Pancreas (tissue), 10 donors: ENCODE data around the gene KRT23. TPM values are rescaled to one million over a fixed set of nuclear protein-coding genes. Genes with fewer than 3 reads are reported as not detected.

ENCODE experiments used
- ATAC-seq, 4 donors: fragments of 200-7000 bp; cut with Tn5 transposase; one replicate each; pipeline versions ENCODE4 v1.8.0 to v1.9.1; 2020; ENCODE audit warnings: mild to moderate bottlenecking in 4 of 4, moderate library complexity in 4 of 4
- DNase-seq, 6 donors: peaks; one replicate each; pipeline ENCODE4 v3.0.0-alpha.2; 2020
- FAIRE-seq: peaks from 2 replicates; lab custom pipeline; 2012; peaks lifted over from hg19 to GRCh38; lab: Jason Lieb, UNC
- H3K27ac ChIP-seq, 4 donors: fragments of 200-600 bp; sonication (generic); 1 replicate in 3 of 4; 2 replicates in 1 of 4; pipeline versions ENCODE4 v1.5.0 to v1.8.0; 2020
- H3K27me3 ChIP-seq, 4 donors: fragments of 200-600 bp; one replicate each; pipeline ENCODE4 v1.8.0; 2021
- H3K36me3 ChIP-seq, 3 donors: fragments of 200-600 bp; sonication (generic) in 1 of 3; one replicate each; pipeline versions ENCODE4 v1.5.0 to v1.8.0; 2020 to 2021
- H3K4me1 ChIP-seq, 3 donors: fragments of 200-600 bp; one replicate each; pipeline ENCODE4 v1.8.0; 2021
- H3K4me3 ChIP-seq, 4 donors: fragments of 200-600 bp; sonication (generic) in 2 of 4; one replicate each; pipeline versions ENCODE4 v1.5.0 to v1.8.0; 2020 to 2021
- H3K9me3 ChIP-seq, 4 donors: fragments of 200-600 bp; one replicate each; pipeline ENCODE4 v1.8.0; 2021
- WGBS, 2 donors: extraction: QIAGEN DNeasy Blood & Tissue Kit; methylation state at CpG; one replicate each; pipeline ENCODE4 v1.1.7; 2013; 5-methylcytosine and 5-hydroxymethylcytosine counted together
- intact Hi-C, 3 donors: fragments of 100-400 bp; cut with DNase I; formaldehyde crosslinking; loops; one replicate each; pipeline versions ENCODE4 v1.11.1 to v1.14.2; 2022
- polyA plus RNA-seq, 2 donors: library from polyadenylated mRNA; stranded (reverse); fragments of 200-250 nt; gene quantifications; one replicate each; pipeline ENCODE4 v1.2.3, GENCODE V29; 2013
- total RNA-seq, 6 donors: library from RNA; stranded (reverse); fragmentation: NEBNext Ultra II Directional in 4 of 6; extraction: Animal tissue kit (Norgen Biotek cat#: 25700) in 4 of 6; gene quantifications; one replicate each; pipeline versions ENCODE4 v1.2.1 to v1.2.4, GENCODE V29; 2021 to 2023
- TF ChIP-seq, protein P1 (sequence below), 4 donors: fragments of 200-600 bp; sonication (generic) in 3 of 4; IDR thresholded peaks; one replicate each; pipeline versions ENCODE4 v1.5.0 to v1.8.0; 2021; ENCODE audit warnings: antibody characterized with exemption in 4 of 4
- donor health status: healthy with polysubstance abuse.
- donor health status: DM: no; HTN: no; CAD: no; lungs with moderate emphysema.
- donor health status: DM: no; HTN: no; CAD: no.
- donor health status: control.
- donor health status: control.
- donor health status: Bipolar disorder and iron deficiency.
- donor health status: DM: yes; HTN: yes; CAD: no.
- donor health status: DM: no; HTN: no; CAD: no.
- donor health status: DM: no; HTN: no; CAD: no.
- donor health status: DM: yes; HTN: yes; CAD: no.

KRT23 gene
- total and polyA plus RNA-seq, 8 donors: 0.59 to 17.7 (median 1.1) TPM

DNA sequence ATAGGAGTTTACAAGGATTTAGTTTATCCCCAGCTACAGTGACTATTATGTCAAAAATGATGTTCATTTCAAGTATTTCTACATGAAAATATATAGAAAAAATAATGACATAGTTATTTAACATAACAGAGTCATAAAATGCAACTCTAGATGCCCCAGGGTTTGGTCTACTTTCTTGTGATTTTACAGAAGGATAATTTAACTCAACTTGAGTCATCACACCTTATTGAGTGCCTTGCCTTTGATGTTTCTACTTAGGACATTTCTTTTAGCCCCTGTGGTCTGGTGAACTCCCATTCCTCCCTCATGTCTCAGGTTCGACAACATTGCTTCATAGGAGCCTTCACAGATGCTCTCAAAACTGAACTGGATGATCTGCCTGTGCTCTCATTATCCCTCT lies 54.4 kb downstream of the KRT23 start:
- no peak for DNase-seq
- Histone ChIP-seq H3K36me3 (no peaks in the 10 kb centered on the region), H3K27me3 (no peaks in the 10 kb centered on the region), H3K4me1 (no peaks in the 10 kb centered on the region), H3K27ac (no peak overlapping the region), H3K9me3 (no peaks in the 10 kb centered on the region), H3K4me3 (no peak overlapping the region)
- WGBS, 2 donors: 47 to 85% methylated on average over 1 of the region's 1 CpG
- TF ChIP-seq, protein P1, sequence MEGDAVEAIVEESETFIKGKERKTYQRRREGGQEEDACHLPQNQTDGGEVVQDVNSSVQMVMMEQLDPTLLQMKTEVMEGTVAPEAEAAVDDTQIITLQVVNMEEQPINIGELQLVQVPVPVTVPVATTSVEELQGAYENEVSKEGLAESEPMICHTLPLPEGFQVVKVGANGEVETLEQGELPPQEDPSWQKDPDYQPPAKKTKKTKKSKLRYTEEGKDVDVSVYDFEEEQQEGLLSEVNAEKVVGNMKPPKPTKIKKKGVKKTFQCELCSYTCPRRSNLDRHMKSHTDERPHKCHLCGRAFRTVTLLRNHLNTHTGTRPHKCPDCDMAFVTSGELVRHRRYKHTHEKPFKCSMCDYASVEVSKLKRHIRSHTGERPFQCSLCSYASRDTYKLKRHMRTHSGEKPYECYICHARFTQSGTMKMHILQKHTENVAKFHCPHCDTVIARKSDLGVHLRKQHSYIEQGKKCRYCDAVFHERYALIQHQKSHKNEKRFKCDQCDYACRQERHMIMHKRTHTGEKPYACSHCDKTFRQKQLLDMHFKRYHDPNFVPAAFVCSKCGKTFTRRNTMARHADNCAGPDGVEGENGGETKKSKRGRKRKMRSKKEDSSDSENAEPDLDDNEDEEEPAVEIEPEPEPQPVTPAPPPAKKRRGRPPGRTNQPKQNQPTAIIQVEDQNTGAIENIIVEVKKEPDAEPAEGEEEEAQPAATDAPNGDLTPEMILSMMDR (IDR thresholded peaks at IDR 0.05): no peak
- intact Hi-C loops: no loop called here
- no peak for ATAC-seq
- FAIRE-seq: no peak

GRCh38 chr17:40879026-40879425 lies 58.4 kb downstream of the KRT23 start:
- H3K4me1 ChIP-seq: no peaks in the 10 kb centered on the region
- H3K27me3 ChIP-seq: no peaks in the 10 kb centered on the region
- TF ChIP-seq, protein P1 (IDR thresholded peaks at IDR 0.05): no peak
- no peak for DNase-seq
- FAIRE-seq: no peak
- intact Hi-C loops: no loop called here
- no peak overlapping the region for H3K27ac ChIP-seq
- H3K4me3 ChIP-seq: no peak overlapping the region
- no peak for ATAC-seq
- no peaks in the 10 kb centered on the region for H3K9me3 ChIP-seq
- H3K36me3 ChIP-seq: no peaks in the 10 kb centered on the region
- WGBS, 2 donors: 82 to 83% methylated on average over 1 of the region's 1 CpG

DNA sequence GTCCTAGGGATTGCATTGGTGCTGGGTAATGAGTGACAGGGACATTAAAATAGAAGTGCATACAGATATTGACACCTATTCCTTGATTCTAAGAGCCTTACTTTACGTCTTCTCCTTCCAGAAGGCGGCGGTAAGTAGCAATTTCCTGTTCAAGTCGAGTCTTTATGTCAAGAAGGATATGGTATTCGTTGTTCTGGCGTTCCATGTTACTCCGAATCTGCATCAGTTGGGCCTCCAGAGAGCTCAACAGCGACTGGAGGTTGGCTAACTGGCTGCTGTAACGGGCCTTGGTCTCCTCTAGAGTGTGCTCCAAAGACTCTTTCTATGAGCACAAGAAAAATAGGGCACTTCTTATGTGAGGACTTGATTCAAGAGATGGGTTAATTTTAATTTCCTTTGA lies 59.4 kb downstream of the KRT23 start:
- no peak for FAIRE-seq

DNA sequence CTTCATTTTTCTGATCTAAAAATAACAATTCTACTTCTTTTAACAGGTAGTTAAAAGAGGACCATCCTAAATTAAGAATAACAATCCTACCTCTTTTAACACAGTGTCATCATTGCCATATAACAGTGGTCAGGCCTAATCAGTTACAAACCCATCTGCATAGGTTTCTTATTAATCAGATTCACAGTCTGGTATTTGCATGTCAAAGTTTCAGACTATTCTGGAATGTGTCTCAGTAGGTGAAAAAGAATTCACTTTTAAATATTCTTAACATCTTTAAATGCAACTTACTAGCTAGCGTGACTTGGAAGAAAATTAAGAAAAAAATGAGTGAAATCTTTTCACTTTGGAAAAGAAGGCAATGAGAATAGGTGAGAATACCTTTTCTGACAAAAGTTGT lies 63.6 kb downstream of the KRT23 start:
- H3K27me3 ChIP-seq: no peaks in the 10 kb centered on the region
- H3K27ac ChIP-seq: no peak overlapping the region
- H3K4me1 ChIP-seq: no peaks in the 10 kb centered on the region
- FAIRE-seq: no peak
- no peak for ATAC-seq
- intact Hi-C loops: no loop called here
- DNase-seq: no peak
- H3K4me3 ChIP-seq: no peak overlapping the region
- H3K36me3 ChIP-seq: no peaks in the 10 kb centered on the region
- 76 to 91% methylated on average over 1 of the region's 1 CpG for WGBS, 2 donors
- H3K9me3 ChIP-seq: no peaks in the 10 kb centered on the region
- TF ChIP-seq, protein P1 (IDR thresholded peaks at IDR 0.05): no peak

More for the DNA sequence above, 59.4 kb downstream of the KRT23 start:
- WGBS, 2 donors: 82 to 85% methylated on average over 9 of the region's 9 CpGs
- H3K36me3 ChIP-seq: no peaks in the 10 kb centered on the region
- DNase-seq (no peak), ATAC-seq (no peak)
- no peaks in the 10 kb centered on the region for H3K27me3 ChIP-seq
- H3K27ac ChIP-seq: no peak overlapping the region
- intact Hi-C loops: no loop called here
- H3K4me3 ChIP-seq: no peak overlapping the region
- no peaks in the 10 kb centered on the region for H3K4me1 ChIP-seq
- TF ChIP-seq, protein P1 (IDR thresholded peaks at IDR 0.05): no peak
- H3K9me3 ChIP-seq: no peaks in the 10 kb centered on the region

DNA sequence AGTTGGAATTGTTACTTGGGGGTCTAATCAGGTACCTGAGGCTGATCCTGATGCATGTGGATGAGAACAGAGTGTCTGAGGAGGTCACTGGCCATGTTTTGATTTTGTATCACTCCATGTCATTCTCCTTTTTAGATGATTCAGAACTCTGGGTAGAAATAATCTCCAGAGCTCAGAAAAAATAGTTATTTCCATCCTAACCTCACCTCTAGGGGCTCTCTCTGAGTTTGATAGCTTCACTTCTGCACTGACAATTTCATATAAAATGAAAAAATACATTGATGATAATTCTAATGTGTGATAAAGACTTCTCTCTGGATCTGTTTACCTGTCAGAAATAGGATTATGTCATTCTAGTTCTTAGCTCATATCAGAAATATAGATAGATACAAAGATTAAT lies 64.2 kb downstream of the KRT23 start:
- H3K27me3 ChIP-seq: no peaks in the 10 kb centered on the region
- no peaks in the 10 kb centered on the region for H3K4me1 ChIP-seq
- H3K9me3 ChIP-seq: no peaks in the 10 kb centered on the region
- ATAC-seq (no peak), FAIRE-seq (no peak), DNase-seq (no peak)
- H3K27ac ChIP-seq: no peak overlapping the region
- no peak overlapping the region for H3K4me3 ChIP-seq
- H3K36me3 ChIP-seq: no peaks in the 10 kb centered on the region
- TF ChIP-seq, protein P1 (IDR thresholded peaks at IDR 0.05): no peak
- intact Hi-C loops: no loop called here

Other genes with a start within 250 kb of the KRT23 start
Only the 30 nearest of the 33 such genes appear.
- gene KRT25, start 182.3 kb downstream of the KRT23 start, total RNA-seq: not detected
- gene KRT25, start 182.3 kb downstream of the KRT23 start, polyA plus RNA-seq: not detected
- gene KRT26, start 165.4 kb downstream of the KRT23 start, total RNA-seq: not detected
- not detected for gene KRT26, start 165.4 kb downstream of the KRT23 start, polyA plus RNA-seq
- not detected for gene KRT27, start 155.1 kb downstream of the KRT23 start, total RNA-seq
- not detected for gene KRT27, start 155.1 kb downstream of the KRT23 start, polyA plus RNA-seq
- gene KRT28, start 137.7 kb downstream of the KRT23 start, total RNA-seq: not detected
- not detected for gene KRT28, start 137.7 kb downstream of the KRT23 start, polyA plus RNA-seq
- 10 to 100 TPM; 13.9 to 25.5 (median 19.6) TPM for gene KRT10, start 115.0 kb downstream of the KRT23 start, total RNA-seq
- 10 to 100 TPM; 29.2 to 31.0 TPM for gene KRT10, start 115.0 kb downstream of the KRT23 start, polyA plus RNA-seq
- gene KRT12, start 70.4 kb downstream of the KRT23 start, total RNA-seq: not detected
- not detected for gene KRT12, start 70.4 kb downstream of the KRT23 start, polyA plus RNA-seq
- gene KRT20, start 52.4 kb downstream of the KRT23 start, total RNA-seq: under 1 TPM in 1 of 6 donors, not detected in 5; 0.63 TPM
- under 1 TPM in 1 of 2 donors, not detected in 1; 0.46 TPM for gene KRT20, start 52.4 kb downstream of the KRT23 start, polyA plus RNA-seq
- not detected for gene KRT39, start 29.3 kb upstream of the KRT23 start, total RNA-seq
- not detected for gene KRT39, start 29.3 kb upstream of the KRT23 start, polyA plus RNA-seq
- under 1 TPM in 3 of 6 donors, not detected in 3; 0.09 to 0.24 (median 0.20) TPM for gene KRT40, start 46.7 kb upstream of the KRT23 start, total RNA-seq
- 1 to 10 TPM in 1 of 2 donors, under 1 TPM in 1; 0.61 to 1.0 TPM for gene KRT40, start 46.7 kb upstream of the KRT23 start, polyA plus RNA-seq
- gene KRTAP3-3, start 56.5 kb upstream of the KRT23 start, total RNA-seq: not detected
- under 1 TPM in 1 of 2 donors, not detected in 1; 0.30 TPM for gene KRTAP3-3, start 56.5 kb upstream of the KRT23 start, polyA plus RNA-seq
- not detected for gene KRTAP3-2, start 62.3 kb upstream of the KRT23 start, total RNA-seq
- not detected for gene KRTAP3-2, start 62.3 kb upstream of the KRT23 start, polyA plus RNA-seq
- not detected for gene KRTAP3-1, start 71.5 kb upstream of the KRT23 start, total RNA-seq
- under 1 TPM in 1 of 2 donors, not detected in 1; 0.19 TPM for gene KRTAP3-1, start 71.5 kb upstream of the KRT23 start, polyA plus RNA-seq
- gene KRTAP1-5, start 89.6 kb upstream of the KRT23 start, total RNA-seq: not detected
- gene KRTAP1-5, start 89.6 kb upstream of the KRT23 start, polyA plus RNA-seq: not detected
- gene KRTAP1-4, start 92.5 kb upstream of the KRT23 start, total RNA-seq: not detected
- gene KRTAP1-4, start 92.5 kb upstream of the KRT23 start, polyA plus RNA-seq: not detected
- gene KRTAP1-3, start 97.2 kb upstream of the KRT23 start, total RNA-seq: not detected
- gene KRTAP1-3, start 97.2 kb upstream of the KRT23 start, polyA plus RNA-seq: not detected
- under 1 TPM in 3 of 6 donors, not detected in 3; 0.16 to 0.46 (median 0.31) TPM for gene KRTAP1-1, start 103.8 kb upstream of the KRT23 start, total RNA-seq
- under 1 TPM in 1 of 2 donors, not detected in 1; 0.68 TPM for gene KRTAP1-1, start 103.8 kb upstream of the KRT23 start, polyA plus RNA-seq
- gene KRTAP2-1, start 109.7 kb upstream of the KRT23 start, total RNA-seq: not detected
- gene KRTAP2-1, start 109.7 kb upstream of the KRT23 start, polyA plus RNA-seq: not detected
- gene KRTAP2-2, start 117.6 kb upstream of the KRT23 start, total RNA-seq: not detected
- gene KRTAP2-2, start 117.6 kb upstream of the KRT23 start, polyA plus RNA-seq: not detected
- not detected for gene KRTAP2-3, start 122.5 kb upstream of the KRT23 start, total RNA-seq
- not detected for gene KRTAP2-3, start 122.5 kb upstream of the KRT23 start, polyA plus RNA-seq
- gene KRTAP2-4, start 128.2 kb upstream of the KRT23 start, total RNA-seq: not detected
- gene KRTAP2-4, start 128.2 kb upstream of the KRT23 start, polyA plus RNA-seq: not detected
- not detected for gene KRTAP4-7, start 146.5 kb upstream of the KRT23 start, total RNA-seq
- not detected for gene KRTAP4-7, start 146.5 kb upstream of the KRT23 start, polyA plus RNA-seq
- gene KRTAP4-8, start 160.5 kb upstream of the KRT23 start, total RNA-seq: not detected
- not detected for gene KRTAP4-8, start 160.5 kb upstream of the KRT23 start, polyA plus RNA-seq
- not detected for gene KRTAP4-16, start 164.6 kb upstream of the KRT23 start, total RNA-seq
- gene KRTAP4-16, start 164.6 kb upstream of the KRT23 start, polyA plus RNA-seq: not detected
- gene KRTAP4-9, start 167.7 kb upstream of the KRT23 start, total RNA-seq: not detected
- not detected for gene KRTAP4-9, start 167.7 kb upstream of the KRT23 start, polyA plus RNA-seq
- not detected for gene KRTAP4-11, start 180.7 kb upstream of the KRT23 start, total RNA-seq
- gene KRTAP4-11, start 180.7 kb upstream of the KRT23 start, polyA plus RNA-seq: not detected
- gene KRTAP4-12, start 186.5 kb upstream of the KRT23 start, total RNA-seq: not detected
- gene KRTAP4-12, start 186.5 kb upstream of the KRT23 start, polyA plus RNA-seq: not detected
- not detected for gene KRTAP4-6, start 202.9 kb upstream of the KRT23 start, total RNA-seq
- not detected for gene KRTAP4-6, start 202.9 kb upstream of the KRT23 start, polyA plus RNA-seq
- gene KRTAP4-5, start 212.2 kb upstream of the KRT23 start, total RNA-seq: not detected
- not detected for gene KRTAP4-5, start 212.2 kb upstream of the KRT23 start, polyA plus RNA-seq
- not detected for gene KRTAP4-4, start 223.1 kb upstream of the KRT23 start, total RNA-seq
- gene KRTAP4-4, start 223.1 kb upstream of the KRT23 start, polyA plus RNA-seq: not detected
- gene KRTAP4-3, start 230.6 kb upstream of the KRT23 start, total RNA-seq: not detected
- not detected for gene KRTAP4-3, start 230.6 kb upstream of the KRT23 start, polyA plus RNA-seq